ENCODE results near the gene TRIB2.

Gene TRIB2

GRCh38 chr2:12722447-12723316, 5.9 kb downstream of the TRIB2 start:
- H3K4me1 ChIP-seq (ENCODE audit: control insufficient read depth in 1 of 2, insufficient read depth in 2 of 2, low read length in 2 of 2): peaks cover 7 to 34% of the 10 kb centered on the region in 2 donors
- H3K27me3 ChIP-seq (ENCODE audit: low read depth, low read length): no peaks in the 10 kb centered on the region
- H3K36me3 ChIP-seq (ENCODE audit: control insufficient read depth in 1 of 2, insufficient read depth in 2 of 2, low read length in 2 of 2): peaks cover 16 to 21% of the 10 kb centered on the region in 2 donors
- no peaks in the 10 kb centered on the region for H3K9me3 ChIP-seq (ENCODE audit: control insufficient read depth in 1 of 2, low read length in 2 of 2)
- no peak overlapping the region for H3K27ac ChIP-seq (ENCODE audit: low read length)
- peak overlapping the region in 1 of 2 donors; percentile 87 for H3K4me3 ChIP-seq (ENCODE audit: low read depth in 1 of 2, low read length in 2 of 2)

GRCh38 chr2:12723736-12724463, 7.2 kb downstream of the TRIB2 start:
- Histone ChIP-seq H3K36me3 (ENCODE audit: control insufficient read depth in 1 of 2, insufficient read depth in 2 of 2, low read length in 2 of 2) (peaks cover 19 to 26% of the 10 kb centered on the region in 2 donors), H3K4me3 (ENCODE audit: low read depth in 1 of 2, low read length in 2 of 2) (no peak overlapping the region), H3K9me3 (ENCODE audit: control insufficient read depth in 1 of 2, low read length in 2 of 2) (no peaks in the 10 kb centered on the region), H3K27me3 (ENCODE audit: low read depth, low read length) (no peaks in the 10 kb centered on the region), H3K4me1 (ENCODE audit: control insufficient read depth in 1 of 2, insufficient read depth in 2 of 2, low read length in 2 of 2) (peaks cover 7 to 35% of the 10 kb centered on the region in 2 donors), H3K27ac (ENCODE audit: low read length) (no peak overlapping the region)

GRCh38 chr2:12725233-12726187, 8.8 kb downstream of the TRIB2 start:
- Histone ChIP-seq H3K27me3 (ENCODE audit: low read depth, low read length) (no peaks in the 10 kb centered on the region), H3K4me1 (ENCODE audit: control insufficient read depth in 1 of 2, insufficient read depth in 2 of 2, low read length in 2 of 2) (peaks cover 7 to 35% of the 10 kb centered on the region in 2 donors), H3K27ac (ENCODE audit: low read length) (no peak overlapping the region), H3K9me3 (ENCODE audit: control insufficient read depth in 1 of 2, low read length in 2 of 2) (no peaks in the 10 kb centered on the region), H3K36me3 (ENCODE audit: control insufficient read depth in 1 of 2, insufficient read depth in 2 of 2, low read length in 2 of 2) (peaks cover 22 to 30% of the 10 kb centered on the region in 2 donors), H3K4me3 (ENCODE audit: low read depth in 1 of 2, low read length in 2 of 2) (no peak overlapping the region)

- no peaks in the 10 kb centered on the region for H3K27me3 ChIP-seq (ENCODE audit: low read depth, low read length)
- no peaks in the 10 kb centered on the region for H3K9me3 ChIP-seq (ENCODE audit: control insufficient read depth in 1 of 2, low read length in 2 of 2)
- H3K4me3 ChIP-seq (ENCODE audit: low read depth in 1 of 2, low read length in 2 of 2): no peak overlapping the region
- H3K27ac ChIP-seq (ENCODE audit: low read length): no peak overlapping the region
- H3K4me1 ChIP-seq (ENCODE audit: control insufficient read depth in 1 of 2, insufficient read depth in 2 of 2, low read length in 2 of 2): peaks cover 5 to 29% of the 10 kb centered on the region in 2 donors
- H3K36me3 ChIP-seq (ENCODE audit: control insufficient read depth in 1 of 2, insufficient read depth in 2 of 2, low read length in 2 of 2): peaks cover 22 to 33% of the 10 kb centered on the region in 2 donors
Measured at GRCh38 chr2:12726271-12726670, 9.5 kb downstream of the TRIB2 start.

GRCh38 chr2:12727065-12727464, 10.3 kb downstream of the TRIB2 start:
- Histone ChIP-seq H3K4me3 (ENCODE audit: low read depth in 1 of 2, low read length in 2 of 2) (no peak overlapping the region), H3K4me1 (ENCODE audit: control insufficient read depth in 1 of 2, insufficient read depth in 2 of 2, low read length in 2 of 2) (peaks cover 0 to 27% of the 10 kb centered on the region in 2 donors), H3K27ac (ENCODE audit: low read length) (no peak overlapping the region), H3K36me3 (ENCODE audit: control insufficient read depth in 1 of 2, insufficient read depth in 2 of 2, low read length in 2 of 2) (peaks cover 22 to 41% of the 10 kb centered on the region in 2 donors), H3K27me3 (ENCODE audit: low read depth, low read length) (no peaks in the 10 kb centered on the region), H3K9me3 (ENCODE audit: control insufficient read depth in 1 of 2, low read length in 2 of 2) (no peaks in the 10 kb centered on the region)

- Histone ChIP-seq H3K27me3 (ENCODE audit: low read depth, low read length) (no peaks in the 10 kb centered on the region), H3K36me3 (ENCODE audit: control insufficient read depth in 1 of 2, insufficient read depth in 2 of 2, low read length in 2 of 2) (peaks cover 22 to 44% of the 10 kb centered on the region in 2 donors), H3K4me1 (ENCODE audit: control insufficient read depth in 1 of 2, insufficient read depth in 2 of 2, low read length in 2 of 2) (peaks cover 0 to 27% of the 10 kb centered on the region in 2 donors), H3K9me3 (ENCODE audit: control insufficient read depth in 1 of 2, low read length in 2 of 2) (no peaks in the 10 kb centered on the region), H3K27ac (ENCODE audit: low read length) (no peak overlapping the region), H3K4me3 (ENCODE audit: low read depth in 1 of 2, low read length in 2 of 2) (no peak overlapping the region)
Measured at GRCh38 chr2:12727641-12728040, 10.9 kb downstream of the TRIB2 start.

- Histone ChIP-seq H3K36me3 (ENCODE audit: control insufficient read depth in 1 of 2, insufficient read depth in 2 of 2, low read length in 2 of 2) (peaks cover 22 to 44% of the 10 kb centered on the region in 2 donors), H3K4me1 (ENCODE audit: control insufficient read depth in 1 of 2, insufficient read depth in 2 of 2, low read length in 2 of 2) (peaks cover 0 to 27% of the 10 kb centered on the region in 2 donors), H3K27ac (ENCODE audit: low read length) (no peak overlapping the region)
Measured at GRCh38 chr2:12728221-12728777, 11.6 kb downstream of the TRIB2 start.

GRCh38 chr2:12730265-12730664, 13.5 kb downstream of the TRIB2 start:
- Histone ChIP-seq H3K27ac (ENCODE audit: low read length) (no peak overlapping the region), H3K4me1 (ENCODE audit: control insufficient read depth in 1 of 2, insufficient read depth in 2 of 2, low read length in 2 of 2) (peaks cover 0 to 35% of the 10 kb centered on the region in 2 donors), H3K9me3 (ENCODE audit: control insufficient read depth in 1 of 2, low read length in 2 of 2) (no peaks in the 10 kb centered on the region), H3K27me3 (ENCODE audit: low read depth, low read length) (no peaks in the 10 kb centered on the region), H3K36me3 (ENCODE audit: control insufficient read depth in 1 of 2, insufficient read depth in 2 of 2, low read length in 2 of 2) (peaks cover 16 to 40% of the 10 kb centered on the region in 2 donors), H3K4me3 (ENCODE audit: low read depth in 1 of 2, low read length in 2 of 2) (no peak overlapping the region)

More at GRCh38 chr2:12728221-12728777, 11.6 kb downstream of the TRIB2 start:
- Histone ChIP-seq H3K4me3 (ENCODE audit: low read depth in 1 of 2, low read length in 2 of 2) (no peak overlapping the region), H3K27me3 (ENCODE audit: low read depth, low read length) (no peaks in the 10 kb centered on the region), H3K9me3 (ENCODE audit: control insufficient read depth in 1 of 2, low read length in 2 of 2) (no peaks in the 10 kb centered on the region)

- Histone ChIP-seq H3K36me3 (ENCODE audit: control insufficient read depth in 1 of 2, insufficient read depth in 2 of 2, low read length in 2 of 2) (peaks cover 22 to 28% of the 10 kb centered on the region in 2 donors), H3K4me3 (ENCODE audit: low read depth in 1 of 2, low read length in 2 of 2) (no peak overlapping the region), H3K4me1 (ENCODE audit: control insufficient read depth in 1 of 2, insufficient read depth in 2 of 2, low read length in 2 of 2) (peaks cover 0 to 26% of the 10 kb centered on the region in 2 donors), H3K27ac (ENCODE audit: low read length) (no peak overlapping the region), H3K9me3 (ENCODE audit: control insufficient read depth in 1 of 2, low read length in 2 of 2) (no peaks in the 10 kb centered on the region), H3K27me3 (ENCODE audit: low read depth, low read length) (no peaks in the 10 kb centered on the region)
Measured at GRCh38 chr2:12731701-12732280, 15.1 kb downstream of the TRIB2 start.

GRCh38 chr2:12732651-12733050, 15.9 kb downstream of the TRIB2 start:
- no peaks in the 10 kb centered on the region for H3K9me3 ChIP-seq (ENCODE audit: control insufficient read depth in 1 of 2, low read length in 2 of 2)
- peaks cover 0 to 19% of the 10 kb centered on the region in 2 donors for H3K4me1 ChIP-seq (ENCODE audit: control insufficient read depth in 1 of 2, insufficient read depth in 2 of 2, low read length in 2 of 2)
- H3K4me3 ChIP-seq (ENCODE audit: low read depth in 1 of 2, low read length in 2 of 2): no peak overlapping the region
- H3K27ac ChIP-seq (ENCODE audit: low read length): no peak overlapping the region
- H3K36me3 ChIP-seq (ENCODE audit: control insufficient read depth in 1 of 2, insufficient read depth in 2 of 2, low read length in 2 of 2): peaks cover 27 to 29% of the 10 kb centered on the region in 2 donors
- no peaks in the 10 kb centered on the region for H3K27me3 ChIP-seq (ENCODE audit: low read depth, low read length)

Measured in muscle layer of duodenum (tissue), 2 donors.